ENCODE results near the gene ALDOA. TPM values are rescaled to one million over a fixed set of nuclear protein-coding genes. Genes with fewer than 3 reads are reported as not detected.
"Not testable (repeated sequence)": the region's sequence is repeated elsewhere in the genome, so short reads cannot be mapped to it uniquely, and the experiment has no call there.

The ALDOA gene
- total RNA-seq, 1 experiment from 2014 or later: 1,380 TPM

GRCh38 chr16:30114411-30114810, 48.9 kb downstream of the ALDOA start:
- DNase-seq (ENCODE audit: low spot score): no peak

- DNase-seq (ENCODE audit: low spot score): not testable (repeated sequence)
These were observed 49.3 kb downstream of the ALDOA start for GRCh38 chr16:30114833-30115232.

GRCh38 chr16:30115238-30115637, 49.7 kb downstream of the ALDOA start:
- DNase-seq (ENCODE audit: low spot score): no peak

- DNase-seq (ENCODE audit: low spot score): no peak
These were observed 51.0 kb downstream of the ALDOA start for GRCh38 chr16:30116291-30117207.

GRCh38 chr16:30117768-30118167, 52.2 kb downstream of the ALDOA start:
- DNase-seq (ENCODE audit: low spot score): no peak

GRCh38 chr16:30119428-30119827, 53.9 kb downstream of the ALDOA start:
- DNase-seq (ENCODE audit: low spot score): no peak

Other genes with a start within 250 kb of the ALDOA start
- gene PAGR1, start 249.6 kb upstream of the ALDOA start, total RNA-seq (2014; rRNA removed; shearing (Covaris generic)): 41.8 and 55.0 TPM in 2 replicates
- 239 and 243 TPM in 2 replicates for gene MVP, start 245.3 kb upstream of the ALDOA start, total RNA-seq (2014; rRNA removed; shearing (Covaris generic))
- 112 and 119 TPM in 2 replicates for gene CDIPT, start 202.5 kb upstream of the ALDOA start, total RNA-seq (2014; rRNA removed; shearing (Covaris generic))
- gene SEZ6L2, start 166.2 kb upstream of the ALDOA start, total RNA-seq (2014; rRNA removed; shearing (Covaris generic)): 22.1 and 24.9 TPM in 2 replicates
- 18.4 and 22.0 TPM in 2 replicates for gene ASPHD1, start 165.3 kb upstream of the ALDOA start, total RNA-seq (2014; rRNA removed; shearing (Covaris generic))
- 11.0 and 12.5 TPM in 2 replicates for gene KCTD13, start 139.5 kb upstream of the ALDOA start, total RNA-seq (2014; rRNA removed; shearing (Covaris generic))
- 90.8 and 105 TPM in 2 replicates for gene TMEM219, start 103.7 kb upstream of the ALDOA start, total RNA-seq (2014; rRNA removed; shearing (Covaris generic))
- gene TAOK2, start 91.9 kb upstream of the ALDOA start, total RNA-seq (2014; rRNA removed; shearing (Covaris generic)): 43.2 and 45.4 TPM in 2 replicates
- gene HIRIP3, start 70.1 kb upstream of the ALDOA start, total RNA-seq (2014; rRNA removed; shearing (Covaris generic)): 17.5 and 31.6 TPM in 2 replicates
- 151 and 184 TPM in 2 replicates for gene INO80E, start 69.5 kb upstream of the ALDOA start, total RNA-seq (2014; rRNA removed; shearing (Covaris generic))
- gene DOC2A, start 54.7 kb upstream of the ALDOA start, total RNA-seq (2014; rRNA removed; shearing (Covaris generic)): 0.45 and 1.7 TPM in 2 replicates
- gene C16orf92, start 42.6 kb upstream of the ALDOA start, total RNA-seq (2014; rRNA removed; shearing (Covaris generic)): not detected in 2 replicates
- 0.38 and 1.1 TPM in 2 replicates for gene TLCD3B, start 34.5 kb upstream of the ALDOA start, total RNA-seq (2014; rRNA removed; shearing (Covaris generic))
- gene PPP4C, start 10.2 kb downstream of the ALDOA start, total RNA-seq (2014; rRNA removed; shearing (Covaris generic)): 185 and 215 TPM in 2 replicates
- not detected in 2 replicates for gene TBX6, start 26.2 kb downstream of the ALDOA start, total RNA-seq (2014; rRNA removed; shearing (Covaris generic))
- 2.9 and 7.5 TPM in 2 replicates for gene YPEL3, start 30.5 kb downstream of the ALDOA start, total RNA-seq (2014; rRNA removed; shearing (Covaris generic))
- 1.8 and 2.8 TPM in 2 replicates for gene GDPD3, start 47.8 kb downstream of the ALDOA start, total RNA-seq (2014; rRNA removed; shearing (Covaris generic))
- gene MAPK3, start 57.5 kb downstream of the ALDOA start, total RNA-seq (2014; rRNA removed; shearing (Covaris generic)): 34.4 and 46.6 TPM in 2 replicates
- 12.0 and 16.0 TPM in 2 replicates for gene CORO1A, start 117.8 kb downstream of the ALDOA start, total RNA-seq (2014; rRNA removed; shearing (Covaris generic))
- gene BOLA2B, start 127.9 kb downstream of the ALDOA start, total RNA-seq (2014; rRNA removed; shearing (Covaris generic)): 246 and 504 TPM in 2 replicates
- 9.8 and 57.9 TPM in 2 replicates for gene SLX1A, start 128.1 kb downstream of the ALDOA start, total RNA-seq (2014; rRNA removed; shearing (Covaris generic))
- gene SULT1A3, start 133.5 kb downstream of the ALDOA start, total RNA-seq (2014; rRNA removed; shearing (Covaris generic)): 5.1 and 6.6 TPM in 2 replicates
- 0.03 and 0.50 TPM in 2 replicates for gene NPIPB13, start 182.7 kb downstream of the ALDOA start, total RNA-seq (2014; rRNA removed; shearing (Covaris generic))

All from A172 (cell line).